Measurements from ENCODE around the gene RAB11A.

DNA sequence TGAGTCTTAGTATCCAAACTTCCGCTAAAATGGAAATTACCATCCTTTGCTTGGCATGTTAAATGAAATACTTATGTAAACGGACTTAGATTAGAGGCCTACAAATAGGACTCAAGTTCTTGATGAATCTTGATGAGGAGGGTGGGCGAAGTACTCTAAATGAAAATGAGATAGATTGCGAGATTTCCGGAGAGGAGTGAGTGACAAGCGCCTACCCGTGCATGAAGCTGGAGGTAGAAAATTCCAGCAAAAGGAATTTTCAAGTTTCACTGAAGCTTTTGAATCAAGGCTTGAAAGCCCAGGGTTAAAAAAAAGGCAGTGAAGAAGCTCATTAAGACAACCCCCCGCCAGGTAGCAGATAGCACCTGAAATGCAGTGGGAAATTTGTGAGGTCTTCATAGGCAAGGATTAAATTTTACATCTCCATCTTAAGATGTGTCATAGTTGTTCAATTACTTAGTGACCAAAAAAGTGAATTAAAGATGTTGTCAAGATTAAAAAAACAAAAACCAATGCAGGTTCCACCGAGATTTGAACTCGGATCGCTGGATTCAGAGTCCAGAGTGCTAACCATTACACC lies 655 bp upstream of the RAB11A start:
- TF ChIP-seq, protein P1, sequence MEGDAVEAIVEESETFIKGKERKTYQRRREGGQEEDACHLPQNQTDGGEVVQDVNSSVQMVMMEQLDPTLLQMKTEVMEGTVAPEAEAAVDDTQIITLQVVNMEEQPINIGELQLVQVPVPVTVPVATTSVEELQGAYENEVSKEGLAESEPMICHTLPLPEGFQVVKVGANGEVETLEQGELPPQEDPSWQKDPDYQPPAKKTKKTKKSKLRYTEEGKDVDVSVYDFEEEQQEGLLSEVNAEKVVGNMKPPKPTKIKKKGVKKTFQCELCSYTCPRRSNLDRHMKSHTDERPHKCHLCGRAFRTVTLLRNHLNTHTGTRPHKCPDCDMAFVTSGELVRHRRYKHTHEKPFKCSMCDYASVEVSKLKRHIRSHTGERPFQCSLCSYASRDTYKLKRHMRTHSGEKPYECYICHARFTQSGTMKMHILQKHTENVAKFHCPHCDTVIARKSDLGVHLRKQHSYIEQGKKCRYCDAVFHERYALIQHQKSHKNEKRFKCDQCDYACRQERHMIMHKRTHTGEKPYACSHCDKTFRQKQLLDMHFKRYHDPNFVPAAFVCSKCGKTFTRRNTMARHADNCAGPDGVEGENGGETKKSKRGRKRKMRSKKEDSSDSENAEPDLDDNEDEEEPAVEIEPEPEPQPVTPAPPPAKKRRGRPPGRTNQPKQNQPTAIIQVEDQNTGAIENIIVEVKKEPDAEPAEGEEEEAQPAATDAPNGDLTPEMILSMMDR (IDR thresholded peaks at IDR 0.05; ENCODE audit: insufficient read depth, low read depth, low read length): no peak
- no peak for TF ChIP-seq EZH2 (IDR thresholded peaks at IDR 0.05; ENCODE audit: insufficient read depth, low read length)

Data from astrocyte (in vitro differentiated cells and primary cell).